IMR-90 (cell line): ENCODE data around the gene CGA. TPM values are rescaled to one million over a fixed set of nuclear protein-coding genes. Genes with fewer than 3 reads are reported as not detected.

Source experiments
- ATAC-seq: fragments of 200-7000 bp; cut with Tn5 transposase; 2 replicates; pipeline ENCODE4 v1.9.1; 2020; ENCODE audit warnings: low read depth, mild to moderate bottlenecking, moderate library complexity
- BruUV-seq: library from RNA; stranded (reverse); fragments of 400-500 nt; replicated peaks from 2 replicates; lab custom pipeline; 2021; lab: Mats Ljungman, UMichigan
- CTCF ChIA-PET: fragments of 300-600 bp; formaldehyde crosslinking; extraction: SDS; loops from one replicate; lab custom pipeline; 2021; ENCODE audit warnings: antibody characterized with exemption; lab: Yijun Ruan, JAX
- POLR2A ChIA-PET: fragments of 300-600 bp; sonication (Branson Sonifier 250); formaldehyde crosslinking; loops from one replicate; lab custom pipeline; 2022; ENCODE audit warnings: antibody characterized with exemption; ENCODE audit not compliant: unreplicated experiment; lab: Charles Lee
- DNase-seq: peaks from one replicate; pipeline ENCODE4 v3.0.0; 2013
- H2AFZ ChIP-seq: replicated peaks from 2 replicates; pipeline ENCODE3; 2013; ENCODE audit warnings: low read length, mild to moderate bottlenecking; ENCODE audit not compliant: poor library complexity
- H2AK5ac ChIP-seq: 2 replicates; pipeline ENCODE4 v1.6.1; 2013; ENCODE audit warnings: low read depth, low read length, inconsistent platforms
- H2AK9ac ChIP-seq: replicated peaks from 2 replicates; pipeline ENCODE3; 2013; ENCODE audit warnings: mild to moderate bottlenecking, low read depth, low read length, moderate library complexity; ENCODE audit not compliant: poor library complexity
- H2BK120ac ChIP-seq: 2 replicates; pipeline ENCODE4 v1.6.1; 2013; ENCODE audit warnings: low read depth, low read length, inconsistent platforms
- H2BK15ac ChIP-seq: 3 replicates; pipeline ENCODE4 v1.6.1; 2013; ENCODE audit warnings: low read depth, low read length, inconsistent platforms
- H2BK20ac ChIP-seq: 2 replicates; pipeline ENCODE4 v1.6.1; 2013; ENCODE audit warnings: low read depth, mild to moderate bottlenecking, inconsistent platforms, low read length, moderate library complexity
- H2BK5ac ChIP-seq: 2 replicates; pipeline ENCODE4 v1.6.1; 2013; ENCODE audit warnings: mild to moderate bottlenecking, low read depth, low read length, inconsistent platforms; ENCODE audit not compliant: poor library complexity, severe bottlenecking
- H3K14ac ChIP-seq: replicated peaks from 2 replicates; pipeline ENCODE4 v1.6.1; 2013; ENCODE audit warnings: low read depth, low read length, inconsistent platforms
- H3K18ac ChIP-seq: 2 replicates; pipeline ENCODE4 v1.6.1; 2013; ENCODE audit warnings: low read depth, low read length, control low read depth
- H3K23ac ChIP-seq: 2 replicates; pipeline ENCODE4 v1.6.1; 2013; ENCODE audit warnings: low read depth, low read length, inconsistent platforms
- H3K27ac ChIP-seq: 2 replicates; pipeline ENCODE4 v1.5.1; 2013; ENCODE audit warnings: mild to moderate bottlenecking, control low read depth, low read length; ENCODE audit not compliant: insufficient read depth
- H3K27me3 ChIP-seq: 2 replicates; pipeline ENCODE4 v1.6.1; 2013; ENCODE audit warnings: low read length; ENCODE audit not compliant: control insufficient read depth, insufficient read depth
- H3K36me3 ChIP-seq: 2 replicates; pipeline ENCODE4 v1.6.1; 2013; ENCODE audit warnings: low read length, mixed read lengths; ENCODE audit not compliant: control insufficient read depth, insufficient read depth
- H3K4ac ChIP-seq: 2 replicates; pipeline ENCODE4 v1.6.1; 2013; ENCODE audit warnings: low read depth, low read length, inconsistent platforms
- H3K4me1 ChIP-seq: 2 replicates; pipeline ENCODE4 v1.6.1; 2013; ENCODE audit warnings: low read length, mixed read lengths; ENCODE audit not compliant: control insufficient read depth, insufficient read depth
- H3K4me2 ChIP-seq: 2 replicates; pipeline ENCODE4 v1.6.1; 2013; ENCODE audit warnings: low read depth, mild to moderate bottlenecking, control low read depth, low read length, moderate library complexity
- H3K4me3 ChIP-seq: 2 replicates; pipeline ENCODE4 v1.5.1; 2013; ENCODE audit warnings: low read depth, mild to moderate bottlenecking, control low read depth, low read length, moderate library complexity; ENCODE audit not compliant: insufficient read depth
- H3K56ac ChIP-seq: 2 replicates; pipeline ENCODE4 v1.6.1; 2013; ENCODE audit warnings: low read length, inconsistent platforms; ENCODE audit not compliant: insufficient read depth; ENCODE audit errors: extremely low read depth
- H3K79me1 ChIP-seq, 2 experiments: 2 replicates each; pipeline ENCODE4 v1.6.1; 2013; ENCODE audit warnings: low read length in 2 of 2, inconsistent platforms in 1 of 2, low read depth in 1 of 2
- H3K9ac ChIP-seq: 2 replicates; pipeline ENCODE4 v1.6.1; 2013; ENCODE audit warnings: low read depth, low read length, control low read depth
- H3K9me1 ChIP-seq: 2 replicates; pipeline ENCODE4 v1.6.1; 2013; ENCODE audit warnings: low read length, inconsistent platforms; ENCODE audit not compliant: insufficient read depth
- H3K9me3 ChIP-seq: 2 replicates; pipeline ENCODE4 v1.6.1; 2013; ENCODE audit warnings: low read length; ENCODE audit not compliant: control insufficient read depth, insufficient read depth
- H4K20me1 ChIP-seq: 2 replicates; pipeline ENCODE4 v1.6.1; 2013; ENCODE audit warnings: low read length, inconsistent platforms; ENCODE audit not compliant: insufficient read depth
- H4K5ac ChIP-seq: 2 replicates; pipeline ENCODE4 v1.6.1; 2013; ENCODE audit warnings: mild to moderate bottlenecking, low read depth, low read length, control low read depth
- H4K8ac ChIP-seq, 2 experiments: 2 replicates each; pipeline ENCODE4 v1.6.1; 2013; ENCODE audit warnings: low read depth in 2 of 2, low read length in 2 of 2, control low read depth in 1 of 2, inconsistent platforms in 1 of 2
- H4K91ac ChIP-seq: 2 replicates; pipeline ENCODE4 v1.6.1; 2013; ENCODE audit warnings: low read depth, low read length, inconsistent platforms; ENCODE audit not compliant: insufficient read depth
- CEBPB ChIP-seq: IDR thresholded peaks from 2 replicates; pipeline ENCODE4 v1.6.1; 2012; ENCODE audit warnings: low read depth, low read length, improper control_type of control experiment
- CHD1 ChIP-seq: IDR thresholded peaks from 2 replicates; pipeline ENCODE4 v1.6.1; 2012; ENCODE audit warnings: low read depth, low read length, improper control_type of control experiment
- MAFK ChIP-seq: IDR thresholded peaks from 2 replicates; pipeline ENCODE4 v1.6.1; 2012; ENCODE audit warnings: low read depth, low read length, improper control_type of control experiment
- MXI1 ChIP-seq: IDR thresholded peaks from 2 replicates; pipeline ENCODE4 v1.6.1; 2012; ENCODE audit warnings: low read depth, mild to moderate bottlenecking, low read length, moderate library complexity, borderline replicate concordance
- NFE2L2 ChIP-seq: fragments of 150-350 bp; IDR thresholded peaks from 2 replicates; pipeline ENCODE4 v1.6.1; 2016; ENCODE audit warnings: low read depth, mild to moderate bottlenecking, low read length
- RAD21 ChIP-seq: IDR thresholded peaks from 2 replicates; pipeline ENCODE4 v1.6.1; 2012; ENCODE audit warnings: low read length, improper control_type of control experiment
- RCOR1 ChIP-seq: IDR thresholded peaks from 2 replicates; pipeline ENCODE4 v1.6.1; 2012; ENCODE audit warnings: mild to moderate bottlenecking, low read length, improper control_type of control experiment; ENCODE audit not compliant: insufficient replicate concordance
- RFX5 ChIP-seq: IDR thresholded peaks from 2 replicates; pipeline ENCODE4 v1.8.0; 2012; ENCODE audit warnings: low read depth, mild to moderate bottlenecking, low read length, moderate library complexity
- SMC3 ChIP-seq: fragments of 150-350 bp; IDR thresholded peaks from 2 replicates; pipeline ENCODE4 v1.6.1; 2016; ENCODE audit warnings: low read depth, mild to moderate bottlenecking, antibody characterized with exemption, low read length, moderate library complexity
- WGBS, 2 experiments: methylation state at CpG; one replicate each; pipeline versions ENCODE4 v1.1.5 to v1.1.7; 2013; ENCODE audit warnings: missing lambda C conversion rate in 2 of 2; ENCODE audit not compliant: insufficient read length in 1 of 2; ENCODE audit errors: extremely low coverage in 2 of 2; 5-methylcytosine and 5-hydroxymethylcytosine counted together
- dilution Hi-C: fragments of 300-500 bp; cut with HindIII; formaldehyde crosslinking; loops from one replicate; pipeline ENCODE4 v1.14.3; 2018; ENCODE audit warnings: low sequenced_read_pairs; ENCODE audit not compliant: unreplicated experiment
- in situ Hi-C: fragments of 300-500 bp; cut with MboI; formaldehyde crosslinking; loops from 3 replicates; pipeline ENCODE4 v1.14.3; 2019; ENCODE audit warnings: low sequenced_read_pairs, inconsistent platforms, mixed read lengths
- intact Hi-C: fragments of 100-400 bp; cut with micrococcal nuclease; formaldehyde crosslinking; loops from 2 replicates; pipeline ENCODE4 v1.10.0; 2022
- polyA plus RNA-seq, 3 experiments: library from polyadenylated mRNA; depleted of rRNA; stranded (reverse); fragments of >200 nt; gene quantifications; 2 replicates each; pipeline ENCODE4 v1.2.3, GENCODE V29; 2012; ENCODE audit warnings: low replicate concordance in 1 of 3
- total RNA-seq: library from RNA; depleted of rRNA; stranded (reverse); fragments of >200 nt; gene quantifications from 2 replicates; pipeline ENCODE4 v1.2.3, GENCODE V29; 2012
- TF ChIP-seq, protein P1 (sequence below): conservative IDR thresholded peaks from 2 replicates; pipeline ENCODE4 v1.5.1; 2012; ENCODE audit warnings: mild to moderate bottlenecking, low read depth, low read length, improper control_type of control experiment

Gene CGA
- total and polyA plus RNA-seq, 2 of the 4 experiments (the other 2 are of a cell fraction), result 0.15 TPM; not detected in 1

GRCh38 chr6:87078983-87079616 lies 15.8 kb downstream of the CGA start:
- Histone ChIP-seq H3K56ac (no peak overlapping the region), H2AFZ (peak overlapping the region; percentile 69)
- POLR2A ChIA-PET, result no interaction called here

More at GRCh38 chr6:87078983-87079616, 15.8 kb downstream of the CGA start:
- Histone ChIP-seq H2BK20ac (no peak overlapping the region), H3K4me1 (no peaks in the 10 kb centered on the region), H4K20me1 (no peaks in the 10 kb centered on the region), H2AK5ac (no peak overlapping the region), H4K8ac (no peak overlapping the region), H3K9ac (no peak overlapping the region), H3K14ac (no peak overlapping the region), H2BK5ac (no peak overlapping the region), H3K9me3 (no peaks in the 10 kb centered on the region), H3K27me3 (peaks cover 6% of the 10 kb centered on the region), H2AK9ac (no peak overlapping the region), H4K5ac (no peak overlapping the region), H2BK15ac (no peak overlapping the region), H3K9me1 (no peaks in the 10 kb centered on the region), H4K91ac (no peak overlapping the region), H3K23ac (no peak overlapping the region), H3K79me1 (no peaks in the 10 kb centered on the region), H3K4ac (no peak overlapping the region), H2BK120ac (no peak overlapping the region), H3K4me3 (no peak overlapping the region), H3K18ac (no peak overlapping the region), H3K36me3 (no peaks in the 10 kb centered on the region), H3K4me2 (no peak overlapping the region), H3K27ac (no peak overlapping the region)
- TF ChIP-seq, protein P1, sequence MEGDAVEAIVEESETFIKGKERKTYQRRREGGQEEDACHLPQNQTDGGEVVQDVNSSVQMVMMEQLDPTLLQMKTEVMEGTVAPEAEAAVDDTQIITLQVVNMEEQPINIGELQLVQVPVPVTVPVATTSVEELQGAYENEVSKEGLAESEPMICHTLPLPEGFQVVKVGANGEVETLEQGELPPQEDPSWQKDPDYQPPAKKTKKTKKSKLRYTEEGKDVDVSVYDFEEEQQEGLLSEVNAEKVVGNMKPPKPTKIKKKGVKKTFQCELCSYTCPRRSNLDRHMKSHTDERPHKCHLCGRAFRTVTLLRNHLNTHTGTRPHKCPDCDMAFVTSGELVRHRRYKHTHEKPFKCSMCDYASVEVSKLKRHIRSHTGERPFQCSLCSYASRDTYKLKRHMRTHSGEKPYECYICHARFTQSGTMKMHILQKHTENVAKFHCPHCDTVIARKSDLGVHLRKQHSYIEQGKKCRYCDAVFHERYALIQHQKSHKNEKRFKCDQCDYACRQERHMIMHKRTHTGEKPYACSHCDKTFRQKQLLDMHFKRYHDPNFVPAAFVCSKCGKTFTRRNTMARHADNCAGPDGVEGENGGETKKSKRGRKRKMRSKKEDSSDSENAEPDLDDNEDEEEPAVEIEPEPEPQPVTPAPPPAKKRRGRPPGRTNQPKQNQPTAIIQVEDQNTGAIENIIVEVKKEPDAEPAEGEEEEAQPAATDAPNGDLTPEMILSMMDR, result peak; percentile 64
- TF ChIP-seq CEBPB (no peak), SMC3 (peak; percentile 27), MXI1 (no peak), RFX5 (no peak), NFE2L2 (no peak), RAD21 (peak; percentile 52), RCOR1 (no peak), MAFK (peak; percentile 70), CHD1 (no peak)
- CTCF ChIA-PET, result interaction anchor here (0.5 to 3.0 kb wide), 12 partner anchors 9 to 201 kb away, joined by 3 to 42 read pairs (median 4); no protein-coding TSS in a partner anchor
- no CpG with 5 or more reads among the region's 8 CpGs for WGBS, 2 experiments
- BruUV-seq, result no TSS peak
- in situ Hi-C loops (no loop called here), dilution Hi-C loops (no loop called here), intact Hi-C loops (no loop called here)
- DNase-seq (peak; percentile 63), ATAC-seq (peak; percentile 94)
